Measurements from ENCODE around the gene GPR108.
"Not testable (repeated sequence)": the region's sequence is repeated elsewhere in the genome, so short reads cannot be mapped to it uniquely, and the experiment has no call there.

GPR108 gene

DNA sequence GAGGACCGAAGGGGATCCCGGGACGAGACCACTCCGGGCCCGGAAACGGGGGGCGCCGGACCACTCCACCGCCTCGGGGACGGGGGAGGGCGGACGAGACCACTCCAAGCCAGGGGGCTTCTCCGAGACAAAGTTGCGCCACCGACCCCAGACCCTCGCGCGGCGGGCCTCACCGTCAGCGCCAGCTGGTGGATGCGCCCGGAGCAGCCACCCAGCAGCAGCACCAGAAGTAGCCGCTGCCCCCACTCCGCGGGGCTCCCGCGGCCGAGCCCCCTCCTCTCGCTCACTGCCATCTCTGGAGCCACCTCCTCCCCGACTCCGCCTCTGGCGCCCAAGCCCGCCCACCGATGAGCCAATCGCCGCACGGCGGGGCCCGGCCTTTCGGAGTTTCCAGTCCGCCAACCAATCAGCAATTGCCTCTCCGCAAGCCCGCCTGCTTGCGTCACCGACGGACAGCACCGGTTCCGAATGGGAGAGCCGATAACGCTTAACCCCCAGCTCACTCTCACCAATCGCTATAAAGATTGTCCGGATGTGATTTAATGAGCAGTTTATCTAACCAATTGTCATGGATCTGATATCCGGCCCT, at the start of gene GPR108:
TSS of gene GPR108 (minus strand) at position 297 of the 589 bp plus-strand sequence. CDS start at position 293, 4 bp downstream.
- DNase-seq, result peak; percentile 99

DNA sequence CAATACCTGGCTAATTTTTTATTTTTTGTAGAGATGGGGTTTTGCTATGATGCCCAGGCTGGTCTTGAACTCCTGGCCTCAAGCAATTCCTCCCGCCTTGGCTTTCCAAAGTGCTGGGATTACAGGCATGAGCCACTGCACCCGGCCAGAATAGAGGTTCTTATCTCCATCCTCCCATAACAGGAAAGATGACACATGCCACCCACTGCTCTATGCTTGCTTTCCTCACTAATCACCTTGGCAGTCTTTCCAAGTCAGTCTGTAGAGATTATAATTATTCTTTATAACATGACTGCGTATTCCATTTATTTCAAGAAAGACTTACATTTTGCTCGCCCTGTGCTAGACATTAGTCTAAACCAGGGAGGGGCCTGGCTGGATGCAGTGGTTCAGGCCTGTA, 41.8 kb upstream of the GPR108 start:
- DNase-seq, result no peak

GRCh38 chr19:6778386-6778785, 41.0 kb upstream of the GPR108 start:
- DNase-seq, result no peak

DNA sequence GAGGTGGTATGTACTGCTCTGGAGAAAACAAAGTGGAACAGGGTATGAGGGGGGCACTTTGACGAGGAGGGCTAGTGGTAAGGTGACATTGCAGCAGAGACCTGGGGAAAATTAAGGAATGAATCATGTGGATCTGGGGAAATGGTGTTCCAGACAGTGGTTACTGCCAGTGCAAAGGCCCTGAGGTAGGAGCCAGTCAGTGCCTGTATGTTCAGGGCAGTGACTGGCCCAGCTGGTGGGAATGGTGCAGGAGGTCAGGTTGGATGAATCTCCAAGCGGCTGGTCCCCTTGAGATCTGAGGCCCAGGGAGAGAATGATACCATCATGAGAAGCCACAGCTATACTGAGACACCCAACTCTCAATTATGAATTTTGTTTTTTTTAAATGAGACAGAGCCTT, 40.1 kb upstream of the GPR108 start:
- DNase-seq, result no peak

- DNase-seq, result no peak
Measured at GRCh38 chr19:6776999-6777398, 39.6 kb upstream of the GPR108 start.

DNA sequence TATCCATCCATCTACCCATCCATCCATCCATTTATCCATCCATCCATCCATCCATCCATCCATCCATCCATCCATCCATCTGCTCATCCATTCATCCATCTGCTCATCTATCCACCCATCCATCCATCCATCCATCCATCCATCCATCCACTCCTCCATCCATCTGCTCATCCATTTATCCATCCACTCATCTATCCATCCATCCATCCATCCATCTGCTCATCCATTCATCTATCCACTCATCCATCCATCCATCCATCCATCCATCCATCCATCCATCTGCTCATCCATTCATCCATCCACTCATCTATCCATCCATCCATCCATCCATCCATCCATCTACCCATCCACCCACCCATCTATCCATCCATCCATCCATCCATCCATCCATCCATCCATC, 38.7 kb upstream of the GPR108 start:
- DNase-seq, result not testable (repeated sequence)

GRCh38 chr19:6774821-6775707, 37.7 kb upstream of the GPR108 start:
- DNase-seq, result peak; percentile 20

DNA sequence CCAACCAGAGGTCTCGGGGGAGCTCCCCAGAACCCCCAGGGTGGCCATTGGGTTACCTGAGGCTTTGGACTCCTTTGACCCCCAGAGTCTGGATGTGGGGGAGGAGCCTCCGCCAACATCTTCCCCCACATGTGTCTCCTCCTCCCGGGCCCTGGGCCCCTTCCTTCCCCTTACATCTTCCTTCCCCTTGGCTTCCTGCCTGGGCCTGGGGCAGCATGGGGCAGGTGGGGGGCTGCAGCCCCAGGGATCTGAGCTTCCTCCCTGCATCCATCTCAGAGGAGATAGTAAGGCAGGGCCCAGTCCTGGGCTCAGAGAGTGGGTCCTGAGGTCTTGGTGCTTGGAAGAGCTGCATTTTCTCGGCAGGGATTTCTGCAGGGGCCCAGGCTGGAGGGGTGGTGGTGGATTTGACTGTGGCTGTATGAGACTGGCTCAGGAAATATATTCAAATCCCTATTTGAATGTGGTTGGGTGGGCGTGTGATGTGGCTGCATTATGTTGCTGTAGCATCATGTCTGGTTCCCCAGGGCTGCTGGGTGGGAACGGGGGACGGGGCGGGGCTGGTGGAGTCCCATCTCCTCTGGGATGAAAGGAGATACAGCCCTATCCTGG, 36.0 kb upstream of the GPR108 start:
- no peak for DNase-seq

GRCh38 chr19:6772866-6773322, 35.5 kb upstream of the GPR108 start:
- no peak for DNase-seq

DNA sequence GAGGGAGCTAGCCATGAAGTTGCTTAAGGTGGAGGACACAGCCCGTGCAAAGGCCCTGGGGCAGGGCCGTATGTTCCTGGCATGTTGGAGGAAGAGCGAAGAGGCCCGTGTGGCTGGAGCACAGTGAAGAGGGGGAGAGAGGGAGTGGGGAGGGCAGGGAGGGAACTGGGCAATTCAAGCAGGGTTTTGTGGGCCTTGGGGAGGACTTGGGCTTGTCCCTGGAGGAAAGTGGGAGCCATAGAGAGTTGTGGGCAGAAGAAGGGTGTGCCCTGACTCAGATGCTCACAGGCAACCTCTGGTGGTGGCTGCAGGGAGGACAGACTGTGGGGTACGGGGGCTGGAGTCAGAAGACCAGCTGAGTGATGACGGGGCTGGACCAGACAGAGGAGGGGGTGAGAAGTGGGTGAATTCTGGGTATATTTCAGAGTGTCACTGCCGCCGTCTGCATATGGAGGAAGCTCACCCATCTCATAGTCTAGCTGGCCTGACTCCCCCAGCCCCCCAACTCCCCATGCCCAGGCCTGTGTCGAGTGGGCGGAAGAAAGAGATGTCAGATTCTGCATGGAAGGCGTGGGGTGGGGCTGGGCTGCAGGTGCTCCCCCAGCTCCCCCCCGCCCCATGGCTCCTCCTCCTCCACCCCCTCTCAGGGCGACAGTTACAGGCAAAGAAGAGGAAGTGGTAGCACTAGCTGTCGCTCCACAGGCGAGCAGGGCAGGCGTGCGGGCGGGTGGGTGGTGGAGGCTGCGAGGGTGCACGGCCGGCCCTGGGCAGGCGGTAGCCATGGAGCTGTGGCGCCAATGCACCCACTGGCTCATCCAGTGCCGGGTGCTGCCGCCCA, 34.9 kb upstream of the GPR108 start, which contains the start of gene VAV1:
TSS of gene VAV1 (plus strand) at position 681 of the 838 bp plus-strand sequence. CDS start at position 781, 100 bp downstream.
- no peak for DNase-seq

GRCh38 chr19:6771648-6772027, 34.3 kb upstream of the GPR108 start:
- not testable (repeated sequence) for DNase-seq

GRCh38 chr19:6769006-6769619, 31.7 kb upstream of the GPR108 start:
- no peak for DNase-seq

DNA sequence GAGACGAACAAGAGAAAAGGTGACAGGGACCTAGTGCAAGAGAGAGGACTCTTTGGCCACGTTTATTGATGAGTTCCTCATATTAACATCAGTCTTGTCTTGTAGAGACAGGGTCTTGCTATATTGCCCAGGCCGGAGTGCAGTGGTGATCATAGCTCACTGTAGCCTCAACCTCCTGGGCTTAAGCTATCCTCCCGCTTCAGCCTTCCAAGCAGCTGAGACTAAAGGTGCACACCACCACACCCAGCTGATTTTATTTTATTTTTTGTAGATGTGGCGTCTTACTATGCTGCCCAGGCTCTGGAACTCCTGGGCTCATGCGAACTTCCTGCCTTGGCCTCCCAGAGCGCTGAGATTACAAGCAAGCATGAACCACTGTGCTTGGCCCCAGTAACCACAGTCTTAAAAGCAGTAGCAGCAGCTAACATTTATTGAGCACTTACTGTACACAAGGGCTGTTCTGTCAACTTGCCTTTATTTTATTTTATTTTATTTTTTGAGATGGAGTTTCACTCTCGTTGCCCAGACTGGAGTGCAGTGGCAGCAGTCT, 30.9 kb upstream of the GPR108 start:
- DNase-seq, result no peak

DNA sequence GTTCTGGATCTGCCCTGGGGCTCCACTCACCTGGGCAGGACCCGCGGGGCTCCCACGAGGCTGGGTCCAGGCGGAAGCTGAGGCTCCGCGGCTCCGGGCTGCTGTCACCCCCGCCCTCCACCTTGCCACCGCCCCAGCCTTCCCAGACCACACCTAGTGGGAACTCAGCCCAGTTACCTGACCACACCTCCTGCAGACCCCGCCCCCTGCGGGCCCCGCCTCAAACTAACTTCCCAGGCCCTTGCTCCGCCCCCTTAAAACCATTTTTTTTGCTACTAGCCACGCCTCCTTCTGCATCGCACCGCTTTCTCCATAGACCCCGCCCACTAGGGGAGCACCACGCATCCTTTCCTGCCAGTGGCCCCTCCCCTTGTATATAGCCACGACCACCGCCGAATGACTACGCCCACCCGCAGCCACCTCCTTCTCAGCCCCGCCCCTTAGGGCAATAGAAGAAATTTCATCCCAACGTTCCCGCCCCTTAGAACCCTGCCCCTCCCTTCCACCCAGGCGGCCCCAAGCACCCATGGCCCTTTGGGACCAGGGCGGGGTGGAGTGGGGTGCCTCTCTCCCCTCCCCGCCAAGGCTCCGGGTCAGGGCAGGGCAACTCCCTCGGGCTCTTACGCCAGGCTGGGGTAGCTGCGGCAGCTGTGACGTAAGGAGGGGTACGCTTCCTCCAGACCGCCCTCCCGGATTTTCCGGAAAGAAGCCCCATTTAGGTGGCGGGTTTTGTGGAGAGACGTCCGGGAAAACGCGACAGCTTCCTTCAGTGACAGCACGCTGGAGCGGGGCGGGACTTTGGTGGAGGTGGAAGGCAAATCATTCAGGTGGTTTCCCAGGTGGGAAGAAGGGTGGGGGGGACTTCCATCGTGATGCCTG, 30.2 kb upstream of the GPR108 start, which contains the start of gene SH2D3A:
TSS of gene SH2D3A (minus strand) at position 79 of the 879 bp plus-strand sequence. CDS start 3,687 bp downstream, outside the sequence.
- peak; percentile 92 for DNase-seq

- peak; percentile 53 for DNase-seq
Measured at GRCh38 chr19:6767081-6767356, 29.6 kb upstream of the GPR108 start.

DNA sequence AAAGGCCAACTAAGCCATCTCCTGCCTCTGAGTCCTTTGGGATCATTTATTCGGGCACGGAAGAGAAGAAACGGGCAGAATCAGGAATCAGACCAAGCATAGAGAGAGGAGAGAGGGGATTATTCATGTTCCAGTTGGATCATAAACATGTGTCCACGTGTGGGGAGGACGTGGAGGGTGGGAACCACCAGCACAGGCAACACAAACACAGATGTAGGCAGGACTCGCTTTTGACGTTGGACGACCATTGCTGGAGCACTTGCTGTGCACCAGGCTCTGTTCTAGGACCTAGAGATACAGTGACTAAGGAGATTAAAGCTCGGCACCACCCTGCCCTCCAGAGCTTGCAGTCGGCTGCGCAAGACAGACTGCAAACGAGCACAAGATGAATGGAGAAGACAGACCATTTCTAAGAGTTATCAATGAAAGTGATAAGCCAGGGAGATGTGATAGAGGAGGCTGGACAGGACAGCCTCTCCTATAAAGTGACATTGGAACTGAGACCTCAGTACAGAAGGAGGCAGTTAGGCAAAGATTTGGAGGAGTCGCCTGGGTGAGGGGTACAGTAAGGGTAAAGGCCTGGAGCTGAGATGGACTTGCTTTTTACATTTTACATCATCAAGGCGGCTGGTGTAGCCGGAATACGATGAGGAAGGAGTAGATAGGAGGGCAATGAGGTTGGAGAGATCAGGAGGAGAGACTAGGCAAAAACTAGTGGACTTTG, 29.1 kb upstream of the GPR108 start:
- DNase-seq, result no peak

GRCh38 chr19:6765738-6766356, 28.5 kb upstream of the GPR108 start:
- no peak for DNase-seq

- not testable (repeated sequence) for DNase-seq
Measured at GRCh38 chr19:6762253-6762797, 24.9 kb upstream of the GPR108 start.

- DNase-seq, result no peak
Measured at GRCh38 chr19:6761053-6761676, 23.8 kb upstream of the GPR108 start.

Data from NCI-H2171 treated with DMSO at 0.1 percent for 48 hours (cell line).